Kidney (tissue), 14 donors: ENCODE results near the gene VPS13A. TPM values are rescaled to one million over a fixed set of nuclear protein-coding genes. Genes with fewer than 3 reads are reported as not detected.

Experiments
- DNase-seq, 5 donors: peaks; one replicate each; pipeline ENCODE4 v3.0.0-alpha.2; 2013 to 2020
- FAIRE-seq: peaks from 2 replicates; lab custom pipeline; 2012; peaks lifted over from hg19 to GRCh38; lab: Jason Lieb, UNC
- H3K27ac ChIP-seq, 2 donors: one replicate each; pipeline ENCODE4 v1.7.0; 2013; ENCODE audit warnings: low read depth in 2 of 2, low read length in 2 of 2, inconsistent platforms in 1 of 2
- H3K27me3 ChIP-seq: one replicate; pipeline ENCODE4 v1.7.1; 2013; ENCODE audit warnings: low read length, inconsistent platforms; ENCODE audit not compliant: control insufficient read depth, insufficient read depth
- H3K36me3 ChIP-seq, 3 donors: one replicate each; pipeline versions ENCODE4 v1.7.0 to v1.7.1; 2013; ENCODE audit warnings: low read length in 3 of 3, control low read depth in 1 of 3, inconsistent platforms in 1 of 3; ENCODE audit not compliant: insufficient read depth in 3 of 3, control insufficient read depth in 2 of 3
- H3K4me1 ChIP-seq, 3 donors: one replicate each; pipeline versions ENCODE4 v1.7.0 to v1.7.1; 2013; ENCODE audit warnings: low read length in 3 of 3, inconsistent platforms in 1 of 3, low read depth in 1 of 3; ENCODE audit not compliant: control insufficient read depth in 2 of 3, insufficient read depth in 2 of 3
- H3K4me3 ChIP-seq, 3 donors: one replicate each; pipeline versions ENCODE4 v1.7.0 to v1.8.1; 2013; ENCODE audit warnings: low read length in 3 of 3, control low read depth in 1 of 3, inconsistent platforms in 1 of 3
- H3K9ac ChIP-seq, 3 donors: one replicate each; pipeline versions ENCODE4 v1.7.0 to v1.7.1; 2013; ENCODE audit warnings: low read length in 3 of 3, control low read depth in 1 of 3, inconsistent platforms in 1 of 3
- H3K9me3 ChIP-seq, 3 donors: one replicate each; pipeline versions ENCODE4 v1.7.0 to v1.7.1; 2013; ENCODE audit warnings: low read length in 3 of 3, control low read depth in 1 of 3, inconsistent platforms in 1 of 3; ENCODE audit not compliant: control insufficient read depth in 2 of 3, insufficient read depth in 1 of 3
- intact Hi-C: fragments of 100-400 bp; cut with DNase I; formaldehyde crosslinking; loops from one replicate; pipeline ENCODE4 v1.11.1; 2022
- polyA plus RNA-seq: library from polyadenylated mRNA; stranded (reverse); fragments of 350-450 nt; fragmentation: Illumina TruSeq; extraction: RNeasy Lipid Tissue Mini Kit (QIAGEN cat#74804); gene quantifications from one replicate; pipeline ENCODE4 v1.2.3, GENCODE V29; 2014; ENCODE audit warnings: low read depth, low replicate concordance; ENCODE audit not compliant: insufficient read depth
- total RNA-seq: library from RNA; stranded (reverse); fragmentation: NEBNext Ultra II Directional; extraction: Animal tissue kit (Norgen Biotek cat#: 25700); gene quantifications from one replicate; pipeline ENCODE4 v1.2.1, GENCODE V29; 2021
- TF ChIP-seq, protein P1 (sequence below): IDR thresholded peaks from 3 replicates; pipeline ENCODE4 v1.5.1; 2012; ENCODE audit warnings: mild to moderate bottlenecking, moderate library complexity, borderline replicate concordance; ENCODE audit not compliant: insufficient read depth; ENCODE audit errors: extremely low read depth
- donor health status: control.
- donor health status: control.
- donor health status: control.
- donor health status: control.
- donor health status: control.
- donor health status: DM: yes; HTN: yes; CAD: no.
- donor health status: Normal renal cell carcinoma (clear cell type).

The VPS13A gene
- total and polyA plus RNA-seq, 2 donors from 2014 or later: 10.1 to 32.1 TPM

DNA sequence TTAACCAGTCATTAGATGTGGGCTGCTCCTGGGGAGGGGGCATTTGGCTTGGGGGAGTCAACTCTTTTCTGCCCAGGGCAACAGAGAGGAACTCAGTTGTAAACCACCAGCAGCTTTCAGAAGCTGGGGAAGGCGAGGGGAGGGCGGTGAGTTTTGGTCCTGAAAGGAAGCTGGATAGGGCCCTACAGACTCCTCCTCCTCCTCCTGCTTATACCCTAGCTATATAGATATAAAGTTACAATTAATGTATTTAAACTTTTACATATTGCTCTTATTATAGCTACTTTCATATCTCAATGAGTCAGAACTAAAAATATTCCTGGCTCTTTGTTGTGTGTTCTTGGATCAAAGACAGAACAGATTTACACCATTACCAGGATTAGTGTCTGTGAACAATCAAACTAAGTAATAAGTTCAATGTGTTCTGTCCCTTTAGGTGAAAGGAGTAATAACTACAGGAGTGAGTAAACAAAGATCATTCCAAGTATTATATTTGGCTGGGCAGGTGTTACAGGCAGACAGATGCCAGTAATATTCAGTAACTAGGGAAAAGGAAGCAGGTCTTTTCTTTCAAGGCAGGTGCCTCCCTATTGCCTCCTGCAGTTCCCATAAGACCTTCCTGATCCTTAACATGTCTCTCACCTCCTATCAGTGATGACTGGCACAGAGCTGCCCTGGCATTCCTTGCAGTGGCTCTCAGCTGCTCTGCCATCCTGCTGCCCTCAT is 20.5 kb upstream of the VPS13A start:
- intact Hi-C loops: no loop called here
- Histone ChIP-seq H3K9ac (no peak overlapping the region), H3K4me3 (no peak overlapping the region), H3K9me3 (no peaks in the 10 kb centered on the region), H3K27me3 (no peaks in the 10 kb centered on the region), H3K27ac (no peak overlapping the region), H3K36me3 (no peaks in the 10 kb centered on the region), H3K4me1 (no peaks in the 10 kb centered on the region)
- TF ChIP-seq, protein P1, sequence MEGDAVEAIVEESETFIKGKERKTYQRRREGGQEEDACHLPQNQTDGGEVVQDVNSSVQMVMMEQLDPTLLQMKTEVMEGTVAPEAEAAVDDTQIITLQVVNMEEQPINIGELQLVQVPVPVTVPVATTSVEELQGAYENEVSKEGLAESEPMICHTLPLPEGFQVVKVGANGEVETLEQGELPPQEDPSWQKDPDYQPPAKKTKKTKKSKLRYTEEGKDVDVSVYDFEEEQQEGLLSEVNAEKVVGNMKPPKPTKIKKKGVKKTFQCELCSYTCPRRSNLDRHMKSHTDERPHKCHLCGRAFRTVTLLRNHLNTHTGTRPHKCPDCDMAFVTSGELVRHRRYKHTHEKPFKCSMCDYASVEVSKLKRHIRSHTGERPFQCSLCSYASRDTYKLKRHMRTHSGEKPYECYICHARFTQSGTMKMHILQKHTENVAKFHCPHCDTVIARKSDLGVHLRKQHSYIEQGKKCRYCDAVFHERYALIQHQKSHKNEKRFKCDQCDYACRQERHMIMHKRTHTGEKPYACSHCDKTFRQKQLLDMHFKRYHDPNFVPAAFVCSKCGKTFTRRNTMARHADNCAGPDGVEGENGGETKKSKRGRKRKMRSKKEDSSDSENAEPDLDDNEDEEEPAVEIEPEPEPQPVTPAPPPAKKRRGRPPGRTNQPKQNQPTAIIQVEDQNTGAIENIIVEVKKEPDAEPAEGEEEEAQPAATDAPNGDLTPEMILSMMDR: no peak
- no peak for DNase-seq
- no peak for FAIRE-seq

DNA sequence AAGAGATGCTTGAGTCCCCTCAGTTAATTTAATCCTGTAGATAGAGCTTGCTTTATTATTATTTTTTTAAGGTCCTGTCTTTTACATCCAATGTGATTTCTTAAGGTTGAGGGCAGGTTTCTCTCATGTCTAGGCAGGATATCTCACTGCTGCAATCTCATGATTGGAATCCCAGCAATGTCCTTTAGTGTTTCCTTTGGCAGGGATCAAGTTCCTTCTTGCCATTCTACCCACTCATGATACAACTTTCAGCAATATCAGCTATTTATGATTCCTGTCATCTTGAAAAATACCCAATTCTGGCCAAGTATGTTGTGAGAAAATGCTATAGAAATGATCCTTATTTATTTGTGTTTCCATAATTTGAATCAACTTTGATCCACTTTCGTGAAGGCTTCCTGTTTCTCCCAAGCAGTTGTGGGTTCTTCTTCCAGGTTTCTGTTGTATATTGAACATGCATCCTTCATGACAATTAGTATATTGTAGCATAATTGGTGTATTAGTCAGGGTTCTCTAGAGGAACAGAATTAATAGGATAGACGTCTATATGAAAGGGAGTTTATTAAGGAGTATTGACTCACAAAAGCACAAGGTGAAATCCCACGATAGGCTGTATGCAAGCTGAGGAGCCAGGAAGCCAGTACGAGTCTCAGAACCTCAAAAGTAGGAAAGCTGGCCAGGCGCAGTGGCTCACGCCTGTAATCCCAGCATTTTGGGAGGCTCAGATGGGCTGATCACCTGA is 18.4 kb upstream of the VPS13A start:
- intact Hi-C loops: no loop called here
- DNase-seq: no peak
- Histone ChIP-seq H3K27me3 (no peaks in the 10 kb centered on the region), H3K9me3 (no peaks in the 10 kb centered on the region), H3K27ac (no peak overlapping the region), H3K9ac (no peak overlapping the region), H3K4me1 (no peaks in the 10 kb centered on the region), H3K4me3 (no peak overlapping the region), H3K36me3 (no peaks in the 10 kb centered on the region)
- no peak for FAIRE-seq
- TF ChIP-seq, protein P1: no peak

DNA sequence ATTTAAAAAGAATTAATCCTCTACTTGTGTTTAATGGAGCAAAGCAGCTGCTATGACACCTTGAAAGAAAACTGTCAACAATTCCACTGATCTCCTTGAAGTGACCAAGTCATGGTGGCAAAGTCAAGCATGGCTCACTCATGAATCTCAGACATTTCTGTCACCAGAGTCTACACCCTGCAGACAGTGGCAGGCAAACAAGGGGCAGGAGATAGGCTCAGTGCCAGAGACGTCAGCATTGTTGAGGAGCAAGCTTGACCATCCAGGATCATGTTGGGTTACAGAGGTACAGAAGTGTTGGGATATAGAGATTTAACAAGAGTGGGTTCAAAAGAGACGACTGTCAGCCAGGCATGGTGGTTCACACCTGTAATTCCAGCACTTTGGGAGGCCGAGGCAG is 16.1 kb upstream of the VPS13A start:
- intact Hi-C loops: no loop called here
- Histone ChIP-seq H3K27ac (no peak overlapping the region), H3K9ac (no peak overlapping the region), H3K4me3 (no peak overlapping the region), H3K4me1 (no peaks in the 10 kb centered on the region), H3K9me3 (no peaks in the 10 kb centered on the region), H3K27me3 (no peaks in the 10 kb centered on the region), H3K36me3 (no peaks in the 10 kb centered on the region)
- TF ChIP-seq, protein P1: no peak
- FAIRE-seq: no peak
- peak in 2 of 5 donors; percentile 16 to 20 for DNase-seq
